Measurements from ENCODE around the gene SNRPA. TPM values are rescaled to one million over a fixed set of nuclear protein-coding genes. Genes with fewer than 3 reads are reported as not detected.

The SNRPA gene
- total RNA-seq, 4 donors from 2014 or later = 24.3 to 35.2 (median 27.3) TPM

DNA sequence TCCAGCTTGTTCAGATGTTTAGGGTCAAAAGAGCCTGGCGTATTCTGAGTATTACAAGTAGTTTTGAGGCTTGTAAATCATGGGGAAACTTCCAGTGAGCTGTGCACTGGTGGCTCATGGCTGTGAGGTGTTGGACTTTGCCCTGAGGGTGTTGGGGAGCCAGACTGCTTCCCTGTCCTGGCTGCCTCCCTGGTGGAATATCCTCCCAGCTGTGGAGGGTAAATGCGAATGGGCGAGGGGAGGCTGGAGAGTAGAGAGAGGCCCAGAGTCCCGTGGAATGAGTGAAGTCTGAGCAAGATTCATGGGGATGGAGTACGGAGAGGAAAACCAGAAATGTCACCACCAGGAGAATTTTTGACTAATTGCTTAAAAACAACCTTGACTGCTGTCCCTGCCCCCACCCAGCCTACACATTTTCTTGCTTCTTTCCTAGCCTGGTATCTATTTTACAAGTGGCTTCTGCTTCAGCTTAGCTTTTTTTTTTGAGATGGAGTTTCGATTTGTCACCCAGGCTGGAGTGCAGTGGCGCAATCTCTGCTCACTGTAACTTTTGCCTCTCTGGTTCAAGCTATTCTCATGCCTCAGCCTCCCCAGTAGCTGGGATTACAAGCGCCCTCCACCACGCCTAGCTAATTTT, 3.7 kb downstream of the SNRPA start:
- intact Hi-C loops (cut with DNase I; ENCODE audit: low total_unique reads) = loop anchor here (5.0 kb wide), 1 partner anchor 683 kb away; the partner anchor contains the start of gene DMAC2
- no peak for TF ChIP-seq POLR2A (IDR thresholded peaks at IDR 0.05)
- TF ChIP-seq, protein P1, sequence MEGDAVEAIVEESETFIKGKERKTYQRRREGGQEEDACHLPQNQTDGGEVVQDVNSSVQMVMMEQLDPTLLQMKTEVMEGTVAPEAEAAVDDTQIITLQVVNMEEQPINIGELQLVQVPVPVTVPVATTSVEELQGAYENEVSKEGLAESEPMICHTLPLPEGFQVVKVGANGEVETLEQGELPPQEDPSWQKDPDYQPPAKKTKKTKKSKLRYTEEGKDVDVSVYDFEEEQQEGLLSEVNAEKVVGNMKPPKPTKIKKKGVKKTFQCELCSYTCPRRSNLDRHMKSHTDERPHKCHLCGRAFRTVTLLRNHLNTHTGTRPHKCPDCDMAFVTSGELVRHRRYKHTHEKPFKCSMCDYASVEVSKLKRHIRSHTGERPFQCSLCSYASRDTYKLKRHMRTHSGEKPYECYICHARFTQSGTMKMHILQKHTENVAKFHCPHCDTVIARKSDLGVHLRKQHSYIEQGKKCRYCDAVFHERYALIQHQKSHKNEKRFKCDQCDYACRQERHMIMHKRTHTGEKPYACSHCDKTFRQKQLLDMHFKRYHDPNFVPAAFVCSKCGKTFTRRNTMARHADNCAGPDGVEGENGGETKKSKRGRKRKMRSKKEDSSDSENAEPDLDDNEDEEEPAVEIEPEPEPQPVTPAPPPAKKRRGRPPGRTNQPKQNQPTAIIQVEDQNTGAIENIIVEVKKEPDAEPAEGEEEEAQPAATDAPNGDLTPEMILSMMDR (IDR thresholded peaks at IDR 0.05 in 4 of 5, conservative IDR thresholded peaks at IDR 0.05 in 1 of 5) = no peak
- H3K27me3 ChIP-seq = no peaks in the 10 kb centered on the region
- no peaks in the 10 kb centered on the region for H3K9me3 ChIP-seq
- in situ Hi-C loops (cut with MboI; ENCODE audit: low sequenced_read_pairs in 4 of 4) = loop anchor here in 1 of 4 donors (10.0 kb wide), 1 partner anchor 60 kb away; no protein-coding TSS in a partner anchor
- no peak overlapping the region for H3K27ac ChIP-seq
- H3K4me3 ChIP-seq = no peak overlapping the region
- ATAC-seq = no peak
- H3K4me1 ChIP-seq = peaks cover 19 to 28% of the 10 kb centered on the region in 2 donors
- peaks cover 0 to 36% of the 10 kb centered on the region in 2 donors for H3K36me3 ChIP-seq
- no peak for DNase-seq

DNA sequence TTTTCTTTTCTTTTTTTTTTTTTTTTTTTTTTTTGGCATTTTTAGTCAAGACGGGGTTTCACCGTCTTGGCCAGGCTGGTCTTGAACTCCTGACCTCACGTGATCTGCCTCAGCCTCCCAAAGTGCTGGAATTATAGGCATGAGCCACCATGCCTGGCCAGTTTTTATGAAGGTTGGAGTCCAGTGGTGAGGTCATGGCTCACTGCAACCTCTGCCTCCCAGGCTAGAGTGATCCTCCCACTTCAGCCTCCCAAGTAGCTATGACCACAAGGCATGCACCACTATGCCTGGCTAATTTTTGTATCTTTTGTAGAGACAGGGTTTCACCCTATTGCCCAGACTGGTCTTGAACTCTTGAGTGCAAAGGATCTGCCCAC, 4.2 kb downstream of the SNRPA start:
- no peaks in the 10 kb centered on the region for H3K9me3 ChIP-seq
- no peak for TF ChIP-seq POLR2A (IDR thresholded peaks at IDR 0.05)
- TF ChIP-seq, protein P1 (IDR thresholded peaks at IDR 0.05 in 4 of 5, conservative IDR thresholded peaks at IDR 0.05 in 1 of 5) = no peak
- in situ Hi-C loops (cut with MboI; ENCODE audit: low sequenced_read_pairs in 4 of 4) = loop anchor here in 1 of 4 donors (10.0 kb wide), 1 partner anchor 60 kb away; no protein-coding TSS in a partner anchor
- no peak for ATAC-seq
- H3K36me3 ChIP-seq = peaks cover 0 to 41% of the 10 kb centered on the region in 2 donors
- H3K4me3 ChIP-seq = no peak overlapping the region
- H3K4me1 ChIP-seq = peaks cover 16 to 24% of the 10 kb centered on the region in 2 donors
- DNase-seq = no peak
- H3K27me3 ChIP-seq = no peaks in the 10 kb centered on the region
- intact Hi-C loops (cut with DNase I; ENCODE audit: low total_unique reads) = no loop called here
- H3K27ac ChIP-seq = no peak overlapping the region

DNA sequence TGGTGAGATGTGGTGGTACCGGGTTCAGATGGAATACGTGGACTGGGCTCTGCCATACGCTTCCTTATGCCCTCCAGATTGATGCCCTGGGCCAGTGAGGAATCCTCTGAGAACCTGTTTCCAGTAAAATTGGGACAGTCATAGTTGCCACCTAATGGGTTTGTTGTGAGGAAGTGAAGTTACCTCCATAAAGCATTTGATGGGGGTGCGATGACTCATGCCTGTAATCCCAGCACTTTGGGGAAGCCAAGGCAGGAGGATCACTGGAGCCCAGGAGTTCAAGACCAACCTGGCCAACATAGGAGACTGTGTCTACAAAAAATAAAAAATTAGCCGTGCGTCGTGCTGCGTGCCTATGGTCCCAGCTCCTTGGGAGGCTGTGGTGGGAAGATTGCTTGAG, 4.8 kb downstream of the SNRPA start:
- no peak for TF ChIP-seq POLR2A (IDR thresholded peaks at IDR 0.05)
- TF ChIP-seq, protein P1 (IDR thresholded peaks at IDR 0.05 in 4 of 5, conservative IDR thresholded peaks at IDR 0.05 in 1 of 5) = no peak
- DNase-seq = no peak
- no peaks in the 10 kb centered on the region for H3K27me3 ChIP-seq
- H3K9me3 ChIP-seq = no peaks in the 10 kb centered on the region
- in situ Hi-C loops (cut with MboI; ENCODE audit: low sequenced_read_pairs in 4 of 4) (loop anchor here in 1 of 4 donors (10.0 kb wide), 1 partner anchor 59 kb away; no protein-coding TSS in a partner anchor), intact Hi-C loops (cut with DNase I; ENCODE audit: low total_unique reads) (no loop called here)
- no peak overlapping the region for H3K4me3 ChIP-seq
- H3K36me3 ChIP-seq = peaks cover 0 to 46% of the 10 kb centered on the region in 2 donors
- peaks cover 16 to 24% of the 10 kb centered on the region in 2 donors for H3K4me1 ChIP-seq
- no peak overlapping the region for H3K27ac ChIP-seq
- no peak for ATAC-seq

DNA sequence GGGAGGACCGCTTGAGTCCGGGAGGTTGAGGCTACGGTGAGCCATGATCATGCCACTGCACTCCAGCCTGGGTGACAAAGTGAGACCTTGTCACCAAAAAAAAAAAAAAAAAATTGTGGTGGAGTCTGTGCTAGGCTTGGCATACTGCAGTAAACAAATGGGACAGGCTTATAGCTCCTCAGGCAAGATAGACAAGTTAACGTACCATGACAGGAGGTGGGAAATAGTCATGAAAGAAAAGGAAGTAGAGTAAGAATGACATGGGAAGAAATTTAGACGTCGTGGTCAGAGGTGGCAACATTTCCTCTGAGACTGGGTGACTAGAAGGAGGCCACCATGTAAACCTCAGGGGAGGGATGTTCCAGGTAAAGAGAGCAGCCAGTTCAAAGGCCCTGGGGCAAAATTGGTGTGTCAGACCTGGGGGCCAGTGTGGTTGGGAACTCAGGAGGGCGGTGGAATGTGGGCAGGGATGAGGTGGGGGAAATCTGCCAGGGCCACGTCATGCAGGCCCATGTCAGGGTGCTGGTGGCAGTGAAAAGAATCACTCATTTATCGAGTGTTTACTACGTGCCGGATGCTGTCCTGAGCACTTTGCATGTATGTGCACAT, 5.6 kb downstream of the SNRPA start:
- ATAC-seq = no peak
- peaks cover 16 to 22% of the 10 kb centered on the region in 2 donors for H3K4me1 ChIP-seq
- no peak overlapping the region for H3K27ac ChIP-seq
- no peak for DNase-seq
- H3K4me3 ChIP-seq = no peak overlapping the region
- in situ Hi-C loops (cut with MboI; ENCODE audit: low sequenced_read_pairs in 4 of 4) = loop anchor here in 1 of 4 donors (10.0 kb wide), 1 partner anchor 58 kb away; no protein-coding TSS in a partner anchor
- peaks cover 0 to 54% of the 10 kb centered on the region in 2 donors for H3K36me3 ChIP-seq
- TF ChIP-seq POLR2A (IDR thresholded peaks at IDR 0.05) = no peak
- TF ChIP-seq, protein P1 (IDR thresholded peaks at IDR 0.05 in 4 of 5, conservative IDR thresholded peaks at IDR 0.05 in 1 of 5) = no peak
- no peaks in the 10 kb centered on the region for H3K9me3 ChIP-seq
- intact Hi-C loops (cut with DNase I; ENCODE audit: low total_unique reads) = no loop called here
- no peaks in the 10 kb centered on the region for H3K27me3 ChIP-seq

All from gastrocnemius medialis (tissue), 4 donors.